Activated T-cell treated with anti-CD3 and anti-CD28 coated beads, Interleukin-2, amount 50 U/mL, for 48 hours (primary cell): ENCODE data around the gene MB.
"Not testable (repeated sequence)": the region's sequence is repeated elsewhere in the genome, so short reads cannot be mapped to it uniquely, and the experiment has no call there.

Source experiments
- DNase-seq, 2 experiments: peaks; one replicate each; pipeline ENCODE4 v3.0.0-alpha.2; 2020

The MB gene

DNA sequence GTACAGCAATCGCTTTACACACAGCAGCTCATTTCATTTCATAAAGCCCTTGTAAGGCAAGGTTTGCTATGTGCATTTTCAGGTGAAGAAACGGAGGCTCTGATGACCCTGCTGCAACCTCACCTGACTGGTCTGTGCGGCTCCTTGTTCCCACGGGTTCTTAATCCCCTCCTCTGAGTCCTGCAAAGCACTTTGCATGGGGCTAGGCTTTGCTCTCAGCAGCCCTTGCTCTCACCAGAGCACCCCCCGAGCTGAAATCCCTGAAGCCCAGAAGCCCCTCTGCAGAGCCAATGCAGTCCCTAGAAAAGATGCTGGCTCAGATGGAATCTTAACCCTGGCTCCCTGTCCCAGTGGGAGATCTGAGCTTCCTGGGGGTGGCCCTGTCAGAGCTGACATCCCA, 20.1 kb upstream of the MB start:
- DNase-seq, result no peak

DNA sequence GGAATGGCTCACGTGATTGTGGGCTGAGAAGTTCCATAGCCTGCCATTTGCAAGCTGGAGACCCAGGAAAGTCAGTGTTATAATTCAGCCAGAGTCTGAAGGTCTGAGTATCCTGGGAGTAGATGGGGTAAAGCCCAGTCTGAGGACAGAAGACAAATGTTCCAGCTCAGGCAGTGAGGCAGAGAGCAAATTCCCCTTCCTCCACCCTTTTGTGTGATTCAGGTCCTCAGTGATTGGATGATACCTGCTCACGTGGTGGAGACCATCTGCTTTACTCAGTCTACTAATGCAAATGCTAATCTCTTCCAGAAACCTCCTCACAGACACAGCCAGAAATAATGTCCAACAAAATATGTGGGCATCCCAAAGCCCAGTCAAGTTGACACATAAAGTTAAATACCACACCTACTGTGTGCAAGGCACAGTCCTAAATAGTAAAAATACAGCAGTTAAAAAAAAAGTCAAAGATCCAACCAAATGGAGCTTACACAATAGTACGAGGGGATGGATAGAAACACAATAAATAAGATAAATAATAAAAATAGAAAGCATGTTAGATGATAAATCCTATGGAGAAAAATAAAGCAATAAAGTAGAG, 17.9 kb upstream of the MB start:
- no peak for DNase-seq

DNA sequence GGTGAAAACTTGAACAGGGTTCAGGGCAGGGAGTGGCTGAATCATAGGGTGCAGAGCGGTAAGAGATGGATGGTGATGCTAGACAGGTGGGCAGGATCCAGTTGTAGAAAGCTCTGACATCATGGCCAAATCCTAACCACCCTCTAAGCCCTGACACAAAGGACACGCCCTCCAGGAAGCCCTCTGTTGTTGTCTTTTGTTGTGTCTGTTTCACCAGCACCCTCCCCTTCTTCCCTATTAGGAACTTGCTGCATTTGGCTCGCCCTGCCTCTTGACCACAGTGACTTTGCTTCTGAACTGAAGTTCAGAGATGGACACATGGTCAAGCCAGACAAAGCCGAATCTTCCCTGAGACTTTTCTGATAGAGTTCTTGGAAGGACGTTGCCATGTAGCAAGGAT, 16.9 kb upstream of the MB start:
- DNase-seq, result no peak

DNA sequence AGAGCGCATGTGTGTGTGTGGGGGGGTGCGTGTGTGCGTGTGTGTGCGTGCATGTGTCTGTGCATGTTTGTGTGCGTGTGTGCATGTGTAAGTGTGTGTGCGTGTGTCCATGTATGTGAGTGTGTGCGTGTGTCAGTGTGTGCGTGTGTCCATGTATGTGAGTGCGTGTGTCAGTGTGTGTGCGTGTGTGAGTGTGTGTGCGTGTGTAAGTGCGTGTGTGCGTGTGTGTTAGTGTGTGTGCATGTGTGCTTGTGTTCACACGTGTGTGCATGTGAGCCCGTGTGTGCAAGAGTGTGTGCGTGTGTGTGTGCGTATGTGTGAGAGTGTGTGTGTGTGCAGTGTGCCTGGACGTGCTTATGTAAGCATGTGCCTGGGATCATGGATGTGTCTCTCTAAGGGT, 16.4 kb upstream of the MB start:
- no peak for DNase-seq

DNA sequence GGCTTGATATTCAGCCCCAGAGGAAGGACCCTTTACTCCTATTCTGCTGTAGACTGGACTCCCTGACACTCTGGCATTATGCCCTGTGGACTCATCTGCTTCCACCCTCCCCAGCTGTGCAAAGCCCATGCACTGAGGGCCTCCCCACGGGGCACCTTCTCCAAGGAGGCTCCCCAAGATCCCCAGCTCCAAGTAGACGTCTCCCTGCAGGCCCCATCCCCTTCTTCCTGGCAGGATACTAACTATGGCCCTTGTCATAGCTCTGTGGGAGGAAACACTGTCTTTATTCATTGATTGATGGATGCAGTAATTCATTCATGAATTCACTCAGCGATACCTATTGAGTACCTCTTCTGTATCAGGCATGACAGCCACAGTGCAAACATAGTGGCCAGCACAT, 15.8 kb upstream of the MB start:
- DNase-seq, result no peak

DNA sequence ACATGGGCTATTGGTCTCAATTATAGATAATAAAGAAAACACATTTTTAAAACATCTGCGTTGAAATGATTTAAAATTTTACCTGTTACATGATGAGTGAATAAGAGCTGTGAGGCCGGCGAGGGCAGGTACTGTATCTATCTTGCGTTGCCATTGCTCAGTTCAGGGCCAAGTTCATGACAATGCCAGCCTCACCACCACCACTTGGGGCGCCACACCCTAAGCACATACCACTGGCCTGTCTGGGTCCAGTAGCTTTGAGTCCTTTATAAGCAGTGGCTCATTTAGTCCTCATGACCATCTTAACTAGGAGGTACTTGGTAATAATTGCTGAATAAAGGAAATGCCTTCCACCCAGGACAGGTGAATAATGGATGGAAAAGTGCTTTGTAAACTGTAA, 14.5 kb upstream of the MB start:
- DNase-seq, result peak; percentile 58 to 61

DNA sequence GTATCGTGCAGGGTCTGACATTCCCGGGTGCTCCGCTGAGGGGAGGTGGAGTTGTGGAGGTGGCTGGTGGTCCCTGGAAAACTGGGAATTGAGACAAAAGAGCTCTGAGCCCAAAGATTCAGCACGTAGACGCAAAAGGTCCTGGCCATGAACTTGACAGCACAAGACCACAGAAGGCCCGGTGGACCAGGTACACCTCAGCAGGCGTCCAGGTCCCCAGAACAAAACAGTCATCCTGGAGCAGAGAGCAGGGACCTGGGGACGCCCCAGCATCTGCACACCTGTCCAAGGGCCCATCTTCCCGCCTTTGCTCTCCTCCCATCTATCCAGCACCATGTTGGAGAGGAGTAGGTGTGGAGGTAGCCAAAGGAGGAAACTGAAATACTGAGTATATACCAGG, 13.8 kb upstream of the MB start:
- DNase-seq, result no peak

DNA sequence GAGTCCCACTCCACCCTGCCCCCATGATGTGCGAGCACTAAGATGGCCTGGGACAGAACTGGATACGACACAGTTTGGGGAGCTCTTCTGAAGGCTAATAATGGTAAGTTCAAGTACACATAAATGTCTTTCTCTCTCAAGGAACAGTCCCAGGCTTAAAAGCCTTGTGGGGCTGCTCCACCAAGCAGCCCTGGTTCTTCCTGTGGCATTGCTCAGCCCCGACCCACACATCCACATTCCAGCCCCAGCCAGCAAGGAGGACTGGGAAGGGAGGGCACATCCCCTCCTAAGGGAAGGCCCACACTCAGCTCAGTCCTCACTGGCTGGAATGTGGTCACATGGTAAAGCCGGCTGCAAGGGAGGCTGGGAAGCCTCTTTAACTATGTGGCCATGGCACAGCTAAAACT, 13.3 kb upstream of the MB start:
- no peak for DNase-seq

DNA sequence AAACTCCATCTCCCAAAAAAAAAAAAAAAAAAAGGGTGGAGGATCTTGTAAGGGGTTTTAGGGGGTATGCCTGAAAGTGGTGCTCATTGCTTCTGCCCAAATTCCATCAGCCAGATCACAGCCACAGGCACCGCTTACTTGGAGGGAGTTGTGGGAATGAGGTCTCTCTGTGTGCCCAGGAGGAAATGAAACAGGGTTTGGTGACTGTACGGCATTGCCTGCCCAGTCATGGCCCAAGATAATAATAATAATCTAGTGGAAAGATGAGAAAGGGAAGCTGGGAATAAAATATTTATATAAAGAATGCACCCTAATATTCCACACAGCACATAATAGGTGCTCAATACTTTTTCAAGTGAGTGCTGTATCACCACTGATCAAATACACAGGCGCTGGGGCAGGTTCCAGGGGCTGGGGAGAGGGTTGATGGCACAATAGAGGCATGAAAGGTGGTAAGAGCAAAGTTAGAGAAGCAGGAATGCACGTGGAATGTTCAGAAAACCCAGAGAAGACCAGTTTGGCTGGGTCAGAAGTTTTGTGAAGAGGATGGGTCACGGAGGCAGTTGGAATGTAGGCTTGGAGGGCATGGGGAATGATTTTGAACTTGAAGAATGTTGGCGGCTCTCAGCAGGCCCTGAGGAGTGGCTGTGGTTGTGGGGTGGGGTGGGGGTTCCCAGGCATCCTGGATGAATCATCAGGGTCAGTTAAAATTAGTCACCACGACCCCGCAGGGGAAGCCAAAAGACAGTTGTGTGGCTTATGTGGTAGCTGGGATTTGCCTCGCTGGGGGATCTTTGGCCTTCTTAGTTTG, 12.5 kb upstream of the MB start:
- DNase-seq, result peak; percentile 74 to 77

DNA sequence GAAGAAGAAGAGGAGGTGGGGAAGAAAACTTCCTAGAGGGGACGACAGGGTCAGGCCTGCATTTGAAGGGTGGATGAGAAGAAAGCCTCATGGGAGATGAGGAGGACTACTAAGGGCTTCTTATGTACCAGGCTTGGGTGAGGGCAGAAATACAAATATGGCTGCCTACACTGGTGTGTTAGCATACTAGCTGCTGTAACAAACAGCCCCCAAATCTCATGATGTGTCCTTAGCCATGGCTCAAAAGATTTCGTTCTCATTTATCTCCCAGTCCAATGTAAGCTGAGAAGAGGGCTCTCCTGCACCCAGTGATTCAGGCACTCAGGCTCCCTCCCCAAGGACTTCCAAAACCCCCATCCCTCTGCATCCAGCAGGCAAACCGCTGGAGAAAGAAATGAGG, 11.6 kb upstream of the MB start:
- DNase-seq, result no peak

DNA sequence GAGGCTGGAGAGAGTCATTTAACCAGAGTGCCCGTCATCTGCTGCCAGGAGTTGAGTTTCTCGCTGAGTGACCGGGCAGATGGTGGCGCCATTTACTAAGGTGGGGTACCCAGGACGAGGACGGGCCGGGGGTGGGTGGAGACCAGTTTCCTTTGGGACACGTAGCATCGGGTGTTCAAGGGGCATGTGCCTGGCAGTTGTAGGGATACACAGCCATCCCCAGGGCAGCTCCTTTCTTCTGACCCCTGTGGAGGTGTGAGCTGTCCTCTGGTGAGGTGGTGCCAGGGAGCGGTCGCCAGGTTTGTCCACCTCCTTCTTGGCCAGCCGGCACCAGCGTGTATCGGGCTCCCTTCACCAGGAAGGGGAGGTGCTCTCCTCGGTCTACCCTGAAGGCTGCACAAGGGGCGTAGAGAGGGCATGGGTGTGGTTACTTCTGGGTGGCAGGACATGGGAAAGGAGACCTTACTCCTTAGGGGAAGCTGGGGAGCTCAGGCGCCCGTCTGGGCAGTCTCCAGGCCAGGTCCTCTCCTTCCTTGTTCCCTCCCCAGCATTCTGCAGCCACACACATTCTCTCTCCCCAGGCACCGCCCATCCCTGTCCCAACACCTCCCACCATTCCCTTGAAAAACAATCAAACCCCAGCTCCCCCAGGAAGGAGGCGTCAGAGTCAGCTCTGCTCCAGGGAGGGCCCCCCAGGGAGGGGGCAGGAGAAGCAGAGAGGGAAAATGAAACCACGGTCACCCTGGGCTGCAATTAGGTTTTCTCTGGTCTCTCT, 10.3 kb upstream of the MB start:
- peak; percentile 78 to 80 for DNase-seq

DNA sequence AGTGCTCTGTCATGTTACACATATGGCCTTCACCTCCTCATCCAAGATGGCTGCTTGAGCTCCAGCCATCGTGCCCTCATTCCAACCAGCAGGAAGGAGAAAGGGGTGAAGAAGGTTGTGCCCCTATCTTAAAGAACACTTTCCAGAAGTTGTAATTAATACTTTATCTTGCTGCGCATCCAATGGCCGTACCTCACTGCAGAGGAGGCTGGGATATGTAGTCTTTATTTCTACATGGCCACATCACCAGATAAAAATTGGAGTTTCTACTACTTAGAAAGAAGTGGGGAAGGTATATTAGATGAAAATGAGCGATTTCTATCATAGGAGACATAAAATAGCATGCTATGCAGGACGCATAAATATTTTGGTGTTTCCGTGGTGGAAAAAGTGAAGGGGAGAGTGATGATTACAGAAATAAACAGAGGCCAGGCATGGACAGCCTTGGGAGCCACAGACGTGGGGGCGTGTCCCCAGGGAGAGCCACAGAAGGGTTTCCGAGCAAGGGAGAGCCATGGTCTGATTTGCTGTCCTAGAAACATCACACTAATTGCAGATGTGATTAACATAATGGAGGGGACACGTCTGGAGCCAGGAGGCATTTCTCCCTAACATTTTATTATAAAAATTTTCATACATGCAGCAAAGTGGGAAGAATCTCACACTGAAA, 8.8 kb upstream of the MB start:
- DNase-seq, result no peak

DNA sequence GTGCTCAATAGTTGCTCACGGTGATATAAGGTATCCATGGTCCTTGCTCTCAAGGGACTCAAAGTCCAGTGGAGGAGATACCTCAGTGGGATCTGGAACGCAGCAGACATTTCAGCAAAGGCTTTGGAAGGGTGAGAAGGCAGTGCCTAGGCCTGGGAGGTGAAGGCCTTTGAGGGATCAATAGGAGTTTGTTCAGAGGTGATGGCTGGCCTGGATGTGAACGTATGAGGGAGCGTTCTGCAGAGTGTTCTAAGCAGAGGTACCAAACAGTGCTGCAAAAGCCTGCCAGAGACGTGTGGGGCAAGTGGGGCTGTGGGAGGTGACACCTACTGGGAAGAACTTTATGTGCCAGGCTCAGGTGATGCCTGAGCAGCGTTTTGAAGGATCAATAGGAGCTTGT, 7.4 kb upstream of the MB start:
- DNase-seq, result no peak

DNA sequence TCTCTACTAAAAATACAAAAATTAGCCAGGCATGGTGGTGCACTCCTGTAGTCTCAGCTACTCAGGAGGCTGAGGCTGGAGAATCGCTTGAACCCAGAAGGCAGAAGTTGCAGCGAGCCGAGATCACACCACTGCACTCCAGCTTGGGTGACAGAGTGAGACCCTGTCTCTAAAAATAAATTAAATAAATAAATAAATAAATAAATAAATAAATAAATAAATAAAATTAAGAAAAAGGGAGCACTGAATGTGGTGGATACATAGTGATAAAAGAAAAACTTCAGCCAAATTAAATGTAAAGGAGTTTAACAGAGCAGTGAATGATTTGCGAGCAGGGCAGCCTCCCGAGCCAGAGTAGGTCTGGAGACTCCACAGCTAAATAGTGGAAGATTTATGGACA, 6.8 kb upstream of the MB start:
- DNase-seq, result not testable (repeated sequence)

DNA sequence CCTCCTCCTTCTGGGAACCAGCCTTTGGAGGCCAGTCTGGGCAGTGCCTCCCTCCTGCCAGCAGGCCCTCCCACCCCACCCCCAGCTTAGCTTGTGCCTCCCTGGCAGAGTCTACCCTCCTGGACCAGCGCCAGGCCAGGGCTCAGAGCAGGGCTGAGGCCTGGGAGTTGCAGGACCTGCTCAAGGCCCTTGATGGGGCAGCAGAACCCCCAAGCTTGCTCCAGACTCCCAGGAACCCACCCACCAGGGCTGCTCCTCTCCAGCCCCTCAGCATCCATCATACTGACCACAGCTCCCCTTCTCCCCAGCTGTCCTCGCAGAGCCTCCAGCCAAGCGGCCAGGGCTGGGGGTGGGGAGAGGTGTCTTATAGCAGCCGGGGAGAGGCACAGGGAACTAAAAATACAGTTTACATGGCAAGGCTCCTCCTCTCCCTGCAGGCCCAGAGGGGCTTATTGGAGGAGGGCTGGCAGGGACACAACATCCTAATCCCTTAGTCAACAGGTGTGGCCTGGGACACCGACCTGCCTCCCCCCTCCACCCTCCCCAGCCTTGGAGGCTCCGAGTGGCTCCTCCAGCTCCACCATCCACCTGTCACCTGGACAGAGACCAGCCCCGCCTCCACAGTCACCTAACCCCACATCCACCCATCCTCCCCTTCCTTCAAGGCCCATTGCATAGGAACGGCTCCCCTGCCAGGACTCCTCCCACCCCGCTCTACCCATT, 5.2 kb upstream of the MB start:
- no peak for DNase-seq

DNA sequence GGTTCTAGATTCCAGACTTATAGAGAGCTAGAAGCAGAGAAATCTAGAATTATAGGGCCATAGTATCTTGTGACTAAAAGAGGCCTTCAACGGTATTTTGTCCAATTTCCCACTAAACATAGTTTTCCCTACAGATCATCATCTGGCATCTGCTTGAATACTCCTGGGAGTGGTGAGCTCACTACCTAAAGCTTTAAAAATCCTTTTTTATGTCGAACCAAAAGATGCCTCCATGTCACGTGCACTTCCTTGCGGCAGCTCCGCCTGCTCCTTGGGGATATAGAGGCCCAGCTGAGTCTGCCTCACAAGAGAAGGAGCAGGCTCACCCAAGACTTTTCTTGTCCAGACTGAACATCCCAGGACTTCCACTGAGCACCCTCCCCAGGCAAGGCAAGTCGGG, 4.3 kb upstream of the MB start:
- no peak for DNase-seq

DNA sequence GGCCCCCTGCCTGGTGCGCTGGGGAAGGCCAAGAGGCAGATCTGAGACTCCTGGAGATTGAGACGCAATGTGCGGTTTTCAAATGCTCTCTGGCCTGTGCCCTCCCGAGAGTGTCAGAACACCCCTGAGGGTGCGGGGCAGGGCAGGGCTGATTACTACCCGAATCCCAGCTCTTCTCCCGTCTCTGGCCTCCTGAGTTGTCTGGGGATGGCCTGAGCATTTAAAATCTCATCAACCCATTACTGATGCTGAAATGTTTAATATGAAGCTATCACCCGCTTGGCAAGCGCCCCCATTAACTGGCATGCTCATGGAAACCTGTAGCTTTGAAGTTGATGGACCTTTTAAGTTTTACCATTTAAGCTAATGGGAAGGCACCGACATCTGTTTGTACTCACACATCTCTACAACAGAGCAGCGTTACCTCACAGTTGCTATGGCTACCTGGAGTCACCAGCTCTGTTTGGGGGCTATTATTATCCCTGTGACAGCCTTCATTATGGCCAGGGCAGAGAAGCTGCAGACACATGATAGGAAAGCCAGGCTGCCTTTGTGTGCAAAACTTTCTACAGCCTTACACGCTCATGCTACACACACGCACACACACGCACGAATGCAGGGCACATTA, 3.6 kb upstream of the MB start:
- no peak for DNase-seq

DNA sequence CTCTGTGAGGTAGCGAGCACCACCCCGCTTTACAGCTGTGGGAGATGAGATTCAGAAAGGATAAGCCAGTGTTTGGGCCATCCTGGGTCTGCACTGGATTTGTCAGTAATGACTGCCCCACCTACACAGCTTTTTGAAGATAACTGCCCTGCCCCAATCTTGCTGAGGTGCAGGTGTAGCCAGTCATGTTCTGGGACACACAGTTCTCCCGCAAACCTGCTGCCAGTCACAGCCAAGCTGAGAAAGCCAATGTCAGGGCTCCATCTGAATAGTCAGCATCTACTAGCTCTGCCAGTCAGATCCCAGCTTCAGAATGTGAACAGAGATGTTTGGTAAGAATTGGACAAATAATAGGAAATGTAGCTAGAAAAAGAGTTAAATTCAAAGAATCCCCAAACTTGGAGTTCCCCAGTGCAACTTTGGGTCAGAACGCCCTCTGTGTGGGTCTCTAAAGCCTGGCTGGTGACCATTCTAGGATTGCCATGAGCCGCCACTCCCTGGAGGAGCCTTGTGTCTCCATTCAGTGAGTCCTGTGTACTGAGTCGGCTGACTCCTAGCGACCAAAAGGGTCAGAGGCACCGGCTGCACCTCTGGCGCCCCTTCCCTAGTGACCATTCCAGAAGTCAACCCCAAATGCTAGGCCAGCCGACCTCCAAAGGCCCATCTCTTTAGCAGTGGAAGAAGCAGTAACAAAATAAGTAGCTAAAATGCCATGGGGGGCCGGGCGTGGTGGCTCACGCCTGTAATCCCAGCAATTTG, 2.4 kb upstream of the MB start:
- no peak for DNase-seq

DNA sequence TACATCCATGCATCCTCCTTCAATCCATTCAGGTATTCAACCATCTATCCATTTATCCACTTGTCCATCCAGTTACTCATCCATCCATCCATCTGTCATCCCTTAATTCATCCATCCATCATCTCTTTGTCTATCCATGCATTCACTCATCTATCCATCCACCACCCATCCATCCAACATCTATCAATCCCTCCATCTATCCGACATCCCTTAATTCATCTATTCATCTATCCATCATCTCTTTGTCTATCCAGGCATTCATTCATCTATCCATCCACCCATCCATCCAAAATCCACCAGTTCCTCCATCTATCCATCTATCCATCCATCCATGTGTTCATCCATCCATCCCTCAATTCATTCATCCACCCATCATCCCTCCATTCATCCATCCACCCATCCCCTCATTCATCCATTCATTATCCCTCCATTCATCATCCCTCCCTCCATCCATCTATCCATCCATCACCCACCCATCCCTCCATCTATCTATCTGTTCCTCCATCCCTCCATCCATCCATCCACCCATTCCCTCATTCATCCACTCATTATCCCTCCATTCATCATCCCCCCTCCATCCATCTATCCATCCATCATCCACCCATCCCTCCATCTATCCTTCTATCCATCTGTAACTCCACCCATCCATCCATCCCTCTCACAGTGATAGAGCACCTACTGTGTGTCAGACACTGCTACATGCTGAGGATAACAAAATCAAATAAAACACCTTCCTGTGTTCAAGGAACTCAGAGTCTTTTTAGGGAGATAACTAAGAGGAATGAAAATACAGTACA, 1.5 kb upstream of the MB start:
- no peak for DNase-seq

DNA sequence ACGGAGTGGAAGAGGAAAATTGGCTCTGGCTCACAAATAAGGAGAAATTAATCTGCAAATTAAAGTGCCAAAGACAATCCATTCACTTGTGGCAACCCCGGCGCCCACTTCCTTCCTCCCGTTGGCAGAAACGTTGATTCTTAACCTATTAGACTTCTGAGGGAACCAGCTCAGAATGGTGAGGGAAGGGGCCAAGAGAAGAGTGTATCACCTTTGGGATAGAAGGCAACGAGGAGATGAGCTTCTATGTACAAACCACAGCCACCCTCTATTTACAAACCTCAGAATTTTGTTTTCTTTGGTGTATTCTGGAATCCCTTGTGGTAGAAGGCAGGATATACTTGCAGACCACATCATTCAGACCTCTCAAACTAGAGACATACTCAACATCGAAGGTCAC, 1.1 kb downstream of the MB start:
- DNase-seq, result no peak

DNA sequence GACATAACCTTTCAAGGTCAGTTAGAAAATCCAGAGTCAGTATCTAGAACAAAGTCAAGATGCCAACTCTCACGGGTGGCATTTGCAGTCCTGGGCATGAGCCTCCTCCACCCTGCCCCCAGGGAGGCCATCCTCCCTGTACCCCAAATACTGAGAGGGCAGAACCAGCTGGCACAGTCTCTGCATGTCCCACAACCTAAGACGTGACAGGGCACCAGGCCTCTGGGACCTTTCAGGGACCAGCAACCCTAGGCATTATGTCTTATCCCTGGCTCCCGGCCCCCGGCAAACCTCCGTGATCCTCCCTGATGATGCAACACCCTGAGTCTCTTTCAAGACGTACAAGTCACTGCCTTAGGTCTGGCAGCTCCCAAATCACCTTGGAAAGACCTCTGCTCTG, 2.0 kb downstream of the MB start:
- no peak for DNase-seq
